Astrocyte of the cerebellum (primary cell): ENCODE results near the gene NRROS.

Experiments
- DNase-seq: peaks from one replicate; pipeline ENCODE4 v3.0.0-alpha.2; 2011; ENCODE audit warnings: low read depth
- H3K4me3 ChIP-seq: 2 replicates; pipeline ENCODE4 v1.5.1; 2011; ENCODE audit warnings: mild to moderate bottlenecking, low read depth, low read length, moderate library complexity
- CTCF ChIP-seq: IDR thresholded peaks from 2 replicates; pipeline ENCODE4 v1.5.1; 2012; ENCODE audit warnings: low read length, low read depth, moderate library complexity, mild to moderate bottlenecking; ENCODE audit errors: missing control alignments
- in situ Hi-C: cut with HindIII; loops from 2 replicates; pipeline ENCODE4 v1.10.0; 2017; ENCODE audit warnings: low sequenced_read_pairs

Gene NRROS

GRCh38 chr3:196700801-196701200, 61.3 kb downstream of the NRROS start:
- no peak for TF ChIP-seq CTCF
- H3K4me3 ChIP-seq, result no peak overlapping the region
- in situ Hi-C loops, result no loop called here
- no peak for DNase-seq

- H3K4me3 ChIP-seq, result no peak overlapping the region
- no peak for TF ChIP-seq CTCF
- DNase-seq, result no peak
- in situ Hi-C loops, result no loop called here
Measured at GRCh38 chr3:196706327-196706726, 66.8 kb downstream of the NRROS start.

- in situ Hi-C loops, result no loop called here
- H3K4me3 ChIP-seq, result no peak overlapping the region
- no peak for TF ChIP-seq CTCF
- no peak for DNase-seq
Measured at GRCh38 chr3:196706731-196707130, 67.2 kb downstream of the NRROS start.

- TF ChIP-seq CTCF, result no peak
- in situ Hi-C loops, result no loop called here
Measured at GRCh38 chr3:196707566-196707965, 68.1 kb downstream of the NRROS start.

GRCh38 chr3:196708467-196708866, 69.0 kb downstream of the NRROS start:
- TF ChIP-seq CTCF, result no peak
- DNase-seq, result no peak
- H3K4me3 ChIP-seq, result no peak overlapping the region
- in situ Hi-C loops, result no loop called here

More at GRCh38 chr3:196707566-196707965, 68.1 kb downstream of the NRROS start:
- DNase-seq, result no peak
- H3K4me3 ChIP-seq, result no peak overlapping the region
